Measurements from ENCODE around the gene COL19A1. TPM values are rescaled to one million over a fixed set of nuclear protein-coding genes. Genes with fewer than 3 reads are reported as not detected.

COL19A1 gene
- total and polyA plus RNA-seq, 9 of the 15 experiments (the other 6 are each of a cell fraction or from before 2014, with no cell fraction given) = not detected

- no peak for TF ChIP-seq E2F5 (CRISPR knock-in tag; IDR thresholded peaks at IDR 0.05)
- no peak for TF ChIP-seq SMARCC2 (IDR thresholded peaks at IDR 0.05; ENCODE audit: low read depth)
- no peak for TF ChIP-seq HDGF (IDR thresholded peaks at IDR 0.05)
- TF ChIP-seq MYC (IDR thresholded peaks at IDR 0.05; ENCODE audit: low read depth, low read length) = no peak
- no peak for TF ChIP-seq MYC (CRISPR knock-in tag; IDR thresholded peaks at IDR 0.05; ENCODE audit: borderline replicate concordance, low read depth)
- no peak for TF ChIP-seq SMARCA4 (IDR thresholded peaks at IDR 0.05)
- TF ChIP-seq TFAM (CRISPR knock-in tag; conservative IDR thresholded peaks at IDR 0.05) = no peak
- TF ChIP-seq KAT8 (IDR thresholded peaks at IDR 0.05; ENCODE audit: low read depth) = no peak
- no peak for TF ChIP-seq ETV6 (IDR thresholded peaks at IDR 0.05; ENCODE audit: borderline replicate concordance in 1 of 2, low read depth in 2 of 2, low read length in 1 of 2)
- no peak for TF ChIP-seq ETV6 (CRISPR knock-in tag; IDR thresholded peaks at IDR 0.05; ENCODE audit: borderline replicate concordance)
- no peak for TF ChIP-seq NFE2 (IDR thresholded peaks at IDR 0.05; ENCODE audit: low read depth)
- no peak for TF ChIP-seq KLF6 (CRISPR knock-in tag; IDR thresholded peaks at IDR 0.05; ENCODE audit: borderline replicate concordance)
- TF ChIP-seq ZNF24 (IDR thresholded peaks at IDR 0.05) = no peak
- TF ChIP-seq ZNF224 (CRISPR knock-in tag; IDR thresholded peaks at IDR 0.05) = no peak
- no peak for TF ChIP-seq ZNF785 (CRISPR knock-in tag; IDR thresholded peaks at IDR 0.05)
- no peak for TF ChIP-seq NR2F6 (CRISPR knock-in tag; IDR thresholded peaks at IDR 0.05)
- TF ChIP-seq USF2 (CRISPR knock-in tag; IDR thresholded peaks at IDR 0.05) = no peak
- no peak for TF ChIP-seq FUS (optimal IDR thresholded peaks at IDR 0.05; ENCODE audit: low read depth, low read length)
- TF ChIP-seq ATF1 (CRISPR knock-in tag; IDR thresholded peaks at IDR 0.05) = no peak
- no peak for TF ChIP-seq ATF1 (tag; IDR thresholded peaks at IDR 0.05)
- TF ChIP-seq ELF1 (tag; IDR thresholded peaks at IDR 0.05) = no peak
- TF ChIP-seq NR0B1 (IDR thresholded peaks at IDR 0.05; ENCODE audit: partially characterized antibody) = no peak
- no peak for TF ChIP-seq ZNF445 (CRISPR knock-in tag; IDR thresholded peaks at IDR 0.05; ENCODE audit: low read depth)
- DNase-seq (ENCODE audit: extremely low read depth in 1 of 4, low spot score in 3 of 4) (no peak), ATAC-seq (no peak), FAIRE-seq (no peak)
- POLR2A ChIA-PET = no interaction called here
- Histone ChIP-seq H3K27ac (ENCODE audit: extremely low read depth, low read depth, low read length) (no peak overlapping the region), H3K9me1 (ENCODE audit: control insufficient read depth, insufficient read depth, low read length) (no peaks in the 10 kb centered on the region), H3K4me3 (no peak overlapping the region), H3K36me3 (ENCODE audit: control insufficient read depth, insufficient read depth, low read length) (no peaks in the 10 kb centered on the region), H3K4me2 (ENCODE audit: insufficient read depth, low read length) (no peak overlapping the region), H3K9ac (ENCODE audit: insufficient read depth in 1 of 2, low read depth in 2 of 2, low read length in 2 of 2) (no peak overlapping the region), H3K79me2 (ENCODE audit: control insufficient read depth, insufficient read depth, low read length) (no peaks in the 10 kb centered on the region), H2AFZ (ENCODE audit: low read depth, low read length) (no peak overlapping the region), H3K9me3 (replicated peaks; ENCODE audit: control insufficient read depth, insufficient read depth, low read depth, low read length) (no peaks in the 10 kb centered on the region), H3K4me1 (replicated peaks in 1 of 2; ENCODE audit: control insufficient read depth in 2 of 2, insufficient read depth in 2 of 2, low read length in 2 of 2) (no peaks in the 10 kb centered on the region), H4K20me1 (replicated peaks; ENCODE audit: control insufficient read depth, insufficient read depth, low read length) (no peaks in the 10 kb centered on the region), H3K27me3 (ENCODE audit: control insufficient read depth in 2 of 2, insufficient read depth in 2 of 2, low read length in 2 of 2) (no peaks in the 10 kb centered on the region)
- in situ Hi-C loops (cut with MboI) (no loop called here), intact Hi-C loops (cut with micrococcal nuclease) (no loop called here)
- WGBS (ENCODE audit: insufficient coverage, low coverage, missing lambda C conversion rate) = 4% methylated on average over 3 of the region's 3 CpGs
- CTCF ChIA-PET (ENCODE audit: low intra/inter-chr PET ratio) = no interaction called here
- BruUV-seq (replicated peaks) = no TSS peak
Measured at GRCh38 chr6:69973763-69974162, 107.4 kb downstream of the COL19A1 start.
